Measurements from ENCODE around the gene HNRNPUL1. TPM values are rescaled to one million over a fixed set of nuclear protein-coding genes. Genes with fewer than 3 reads are reported as not detected.

HNRNPUL1 gene
- total and polyA plus RNA-seq, 9 of the 15 experiments (the other 6 are each of a cell fraction or from before 2014, with no cell fraction given): 7.3 to 211 (median 85.0) TPM

GRCh38 chr19:41310033-41310831 is 46.1 kb downstream of the HNRNPUL1 start, which contains the start of gene CCDC97 (continued):
- TF ChIP-seq, protein P1, sequence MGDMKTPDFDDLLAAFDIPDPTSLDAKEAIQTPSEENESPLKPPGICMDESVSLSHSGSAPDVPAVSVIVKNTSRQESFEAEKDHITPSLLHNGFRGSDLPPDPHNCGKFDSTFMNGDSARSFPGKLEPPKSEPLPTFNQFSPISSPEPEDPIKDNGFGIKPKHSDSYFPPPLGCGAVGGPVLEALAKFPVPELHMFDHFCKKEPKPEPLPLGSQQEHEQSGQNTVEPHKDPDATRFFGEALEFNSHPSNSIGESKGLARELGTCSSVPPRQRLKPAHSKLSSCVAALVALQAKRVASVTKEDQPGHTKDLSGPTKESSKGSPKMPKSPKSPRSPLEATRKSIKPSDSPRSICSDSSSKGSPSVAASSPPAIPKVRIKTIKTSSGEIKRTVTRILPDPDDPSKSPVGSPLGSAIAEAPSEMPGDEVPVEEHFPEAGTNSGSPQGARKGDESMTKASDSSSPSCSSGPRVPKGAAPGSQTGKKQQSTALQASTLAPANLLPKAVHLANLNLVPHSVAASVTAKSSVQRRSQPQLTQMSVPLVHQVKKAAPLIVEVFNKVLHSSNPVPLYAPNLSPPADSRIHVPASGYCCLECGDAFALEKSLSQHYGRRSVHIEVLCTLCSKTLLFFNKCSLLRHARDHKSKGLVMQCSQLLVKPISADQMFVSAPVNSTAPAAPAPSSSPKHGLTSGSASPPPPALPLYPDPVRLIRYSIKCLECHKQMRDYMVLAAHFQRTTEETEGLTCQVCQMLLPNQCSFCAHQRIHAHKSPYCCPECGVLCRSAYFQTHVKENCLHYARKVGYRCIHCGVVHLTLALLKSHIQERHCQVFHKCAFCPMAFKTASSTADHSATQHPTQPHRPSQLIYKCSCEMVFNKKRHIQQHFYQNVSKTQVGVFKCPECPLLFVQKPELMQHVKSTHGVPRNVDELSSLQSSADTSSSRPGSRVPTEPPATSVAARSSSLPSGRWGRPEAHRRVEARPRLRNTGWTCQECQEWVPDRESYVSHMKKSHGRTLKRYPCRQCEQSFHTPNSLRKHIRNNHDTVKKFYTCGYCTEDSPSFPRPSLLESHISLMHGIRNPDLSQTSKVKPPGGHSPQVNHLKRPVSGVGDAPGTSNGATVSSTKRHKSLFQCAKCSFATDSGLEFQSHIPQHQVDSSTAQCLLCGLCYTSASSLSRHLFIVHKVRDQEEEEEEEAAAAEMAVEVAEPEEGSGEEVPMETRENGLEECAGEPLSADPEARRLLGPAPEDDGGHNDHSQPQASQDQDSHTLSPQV (IDR thresholded peaks at IDR 0.05): no peak
- peak; percentile 36 for TF ChIP-seq DACH1 (IDR thresholded peaks at IDR 0.05; ENCODE audit: partially characterized antibody)
- TF ChIP-seq NFXL1 (CRISPR knock-in tag; IDR thresholded peaks at IDR 0.05): no peak
- no peak for TF ChIP-seq ZNF184 (CRISPR knock-in tag; IDR thresholded peaks at IDR 0.05)
- peak; percentile 83; the same call in 1 of the 2 replicates for TF ChIP-seq HDGF (IDR thresholded peaks at IDR 0.05)
- TF ChIP-seq, protein P2, sequence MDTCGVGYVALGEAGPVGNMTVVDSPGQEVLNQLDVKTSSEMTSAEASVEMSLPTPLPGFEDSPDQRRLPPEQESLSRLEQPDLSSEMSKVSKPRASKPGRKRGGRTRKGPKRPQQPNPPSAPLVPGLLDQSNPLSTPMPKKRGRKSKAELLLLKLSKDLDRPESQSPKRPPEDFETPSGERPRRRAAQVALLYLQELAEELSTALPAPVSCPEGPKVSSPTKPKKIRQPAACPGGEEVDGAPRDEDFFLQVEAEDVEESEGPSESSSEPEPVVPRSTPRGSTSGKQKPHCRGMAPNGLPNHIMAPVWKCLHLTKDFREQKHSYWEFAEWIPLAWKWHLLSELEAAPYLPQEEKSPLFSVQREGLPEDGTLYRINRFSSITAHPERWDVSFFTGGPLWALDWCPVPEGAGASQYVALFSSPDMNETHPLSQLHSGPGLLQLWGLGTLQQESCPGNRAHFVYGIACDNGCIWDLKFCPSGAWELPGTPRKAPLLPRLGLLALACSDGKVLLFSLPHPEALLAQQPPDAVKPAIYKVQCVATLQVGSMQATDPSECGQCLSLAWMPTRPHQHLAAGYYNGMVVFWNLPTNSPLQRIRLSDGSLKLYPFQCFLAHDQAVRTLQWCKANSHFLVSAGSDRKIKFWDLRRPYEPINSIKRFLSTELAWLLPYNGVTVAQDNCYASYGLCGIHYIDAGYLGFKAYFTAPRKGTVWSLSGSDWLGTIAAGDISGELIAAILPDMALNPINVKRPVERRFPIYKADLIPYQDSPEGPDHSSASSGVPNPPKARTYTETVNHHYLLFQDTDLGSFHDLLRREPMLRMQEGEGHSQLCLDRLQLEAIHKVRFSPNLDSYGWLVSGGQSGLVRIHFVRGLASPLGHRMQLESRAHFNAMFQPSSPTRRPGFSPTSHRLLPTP (IDR thresholded peaks at IDR 0.05; ENCODE audit: borderline replicate concordance, extremely low read depth, insufficient read length): no peak
- no peak; the same call in 1 of the 2 replicates for TF ChIP-seq FOXM1 (IDR thresholded peaks at IDR 0.05; ENCODE audit: low read depth)
- no peak for TF ChIP-seq FOXM1 (CRISPR knock-in tag; IDR thresholded peaks at IDR 0.05; ENCODE audit: low read depth)
- TF ChIP-seq TOE1 (IDR thresholded peaks at IDR 0.05; ENCODE audit: borderline replicate concordance): peak; percentile 94
- no peak for TF ChIP-seq TOE1 (CRISPR knock-in tag; IDR thresholded peaks at IDR 0.05; ENCODE audit: borderline replicate concordance, low read depth)
- TF ChIP-seq ZNF12 (CRISPR knock-in tag; IDR thresholded peaks at IDR 0.05): no peak
- peak; percentile 88; the same call in 1 of the 2 replicates for TF ChIP-seq ERF (CRISPR knock-in tag; IDR thresholded peaks at IDR 0.05)
- peak; percentile 77 for TF ChIP-seq ZNF395 (CRISPR knock-in tag; IDR thresholded peaks at IDR 0.05)
- TF ChIP-seq NEUROD1 (IDR thresholded peaks at IDR 0.05; ENCODE audit: borderline replicate concordance, low read depth, low read length, partially characterized antibody): peak; percentile 87
- TF ChIP-seq FOXJ2 (tag; IDR thresholded peaks at IDR 0.05): 0 out of 2 replicates have a peak, but pooled peaks have one; percentile 65
- peak; percentile 95 for TF ChIP-seq GABPA (tag; conservative IDR thresholded peaks at IDR 0.05; ENCODE audit: low read depth)
- TF ChIP-seq, protein P3, sequence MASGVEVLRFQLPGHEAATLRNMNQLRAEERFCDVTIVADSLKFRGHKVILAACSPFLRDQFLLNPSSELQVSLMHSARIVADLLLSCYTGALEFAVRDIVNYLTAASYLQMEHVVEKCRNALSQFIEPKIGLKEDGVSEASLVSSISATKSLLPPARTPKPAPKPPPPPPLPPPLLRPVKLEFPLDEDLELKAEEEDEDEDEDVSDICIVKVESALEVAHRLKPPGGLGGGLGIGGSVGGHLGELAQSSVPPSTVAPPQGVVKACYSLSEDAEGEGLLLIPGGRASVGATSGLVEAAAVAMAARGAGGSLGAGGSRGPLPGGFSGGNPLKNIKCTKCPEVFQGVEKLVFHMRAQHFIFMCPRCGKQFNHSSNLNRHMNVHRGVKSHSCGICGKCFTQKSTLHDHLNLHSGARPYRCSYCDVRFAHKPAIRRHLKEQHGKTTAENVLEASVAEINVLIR (CRISPR knock-in tag; IDR thresholded peaks at IDR 0.05): no peak

All from K562 (cell line).